Muscle layer of duodenum (tissue), 2 donors: ENCODE data around the gene CYB561.

ENCODE experiments used
- H3K27ac ChIP-seq: one replicate; pipeline ENCODE4 v1.7.0; 2013; ENCODE audit warnings: mild to moderate bottlenecking, low read length
- H3K27me3 ChIP-seq: one replicate; pipeline ENCODE4 v1.7.0; 2013; ENCODE audit warnings: low read depth, mild to moderate bottlenecking, control low read depth, low read length
- H3K36me3 ChIP-seq, 2 donors: one replicate each; pipeline ENCODE4 v1.7.0; 2013; ENCODE audit warnings: low read length in 2 of 2, control low read depth in 1 of 2, mild to moderate bottlenecking in 1 of 2; ENCODE audit not compliant: insufficient read depth in 2 of 2, control insufficient read depth in 1 of 2
- H3K4me1 ChIP-seq, 2 donors: one replicate each; pipeline ENCODE4 v1.7.0; 2013; ENCODE audit warnings: low read length in 2 of 2, mild to moderate bottlenecking in 2 of 2, control low read depth in 1 of 2, moderate library complexity in 1 of 2; ENCODE audit not compliant: insufficient read depth in 2 of 2, control insufficient read depth in 1 of 2
- H3K4me3 ChIP-seq, 2 donors: one replicate each; pipeline ENCODE4 v1.7.0; 2013; ENCODE audit warnings: low read length in 2 of 2, low read depth in 1 of 2, mild to moderate bottlenecking in 1 of 2
- H3K9me3 ChIP-seq, 2 donors: one replicate each; pipeline ENCODE4 v1.7.0; 2013; ENCODE audit warnings: low read length in 2 of 2, control low read depth in 1 of 2, mild to moderate bottlenecking in 1 of 2; ENCODE audit not compliant: control insufficient read depth in 1 of 2
- donor health status: healthy.

The CYB561 gene

GRCh38 chr17:63414222-63414621, 31.9 kb downstream of the CYB561 start:
- no peaks in the 10 kb centered on the region for H3K4me1 ChIP-seq
- no peak overlapping the region for H3K4me3 ChIP-seq
- H3K27me3 ChIP-seq, result no peaks in the 10 kb centered on the region
- no peak overlapping the region for H3K27ac ChIP-seq
- peaks cover 25 to 44% of the 10 kb centered on the region in 2 donors for H3K36me3 ChIP-seq
- no peaks in the 10 kb centered on the region for H3K9me3 ChIP-seq

- no peak overlapping the region for H3K4me3 ChIP-seq
- no peak overlapping the region for H3K27ac ChIP-seq
- H3K27me3 ChIP-seq, result no peaks in the 10 kb centered on the region
- H3K36me3 ChIP-seq, result peaks cover 25 to 41% of the 10 kb centered on the region in 2 donors
- no peaks in the 10 kb centered on the region for H3K9me3 ChIP-seq
- H3K4me1 ChIP-seq, result no peaks in the 10 kb centered on the region
Measured at GRCh38 chr17:63413128-63413527, 33.0 kb downstream of the CYB561 start.

- Histone ChIP-seq H3K27me3 (no peaks in the 10 kb centered on the region), H3K4me1 (no peaks in the 10 kb centered on the region), H3K36me3 (peaks cover 25 to 39% of the 10 kb centered on the region in 2 donors)
Measured at GRCh38 chr17:63412234-63412633, 33.9 kb downstream of the CYB561 start.

GRCh38 chr17:63407741-63408330, 38.3 kb downstream of the CYB561 start:
- H3K27me3 ChIP-seq, result no peaks in the 10 kb centered on the region
- peaks cover 0 to 6% of the 10 kb centered on the region in 2 donors for H3K4me1 ChIP-seq
- H3K27ac ChIP-seq, result no peak overlapping the region
- H3K36me3 ChIP-seq, result peaks cover 11 to 30% of the 10 kb centered on the region in 2 donors
- no peaks in the 10 kb centered on the region for H3K9me3 ChIP-seq
- H3K4me3 ChIP-seq, result no peak overlapping the region

More at GRCh38 chr17:63412234-63412633, 33.9 kb downstream of the CYB561 start:
- no peak overlapping the region for H3K4me3 ChIP-seq
- H3K9me3 ChIP-seq, result no peaks in the 10 kb centered on the region
- H3K27ac ChIP-seq, result no peak overlapping the region

- no peak overlapping the region for H3K4me3 ChIP-seq
- no peak overlapping the region for H3K27ac ChIP-seq
- no peaks in the 10 kb centered on the region for H3K9me3 ChIP-seq
- H3K4me1 ChIP-seq, result peaks cover 0 to 6% of the 10 kb centered on the region in 2 donors
- peaks cover 4 to 24% of the 10 kb centered on the region in 2 donors for H3K36me3 ChIP-seq
- H3K27me3 ChIP-seq, result no peaks in the 10 kb centered on the region
Measured at GRCh38 chr17:63406689-63407330, 39.3 kb downstream of the CYB561 start.

- H3K27me3 ChIP-seq, result no peaks in the 10 kb centered on the region
- H3K4me1 ChIP-seq, result peaks cover 0 to 6% of the 10 kb centered on the region in 2 donors
- no peak overlapping the region for H3K27ac ChIP-seq
- H3K36me3 ChIP-seq, result peaks cover 0 to 18% of the 10 kb centered on the region in 2 donors
- H3K9me3 ChIP-seq, result no peaks in the 10 kb centered on the region
- H3K4me3 ChIP-seq, result no peak overlapping the region
Measured at GRCh38 chr17:63405741-63406261, 40.3 kb downstream of the CYB561 start.

- H3K9me3 ChIP-seq, result no peaks in the 10 kb centered on the region
- H3K27me3 ChIP-seq, result no peaks in the 10 kb centered on the region
- H3K36me3 ChIP-seq, result peaks cover 0 to 18% of the 10 kb centered on the region in 2 donors
- no peak overlapping the region for H3K27ac ChIP-seq
- no peak overlapping the region for H3K4me3 ChIP-seq
- H3K4me1 ChIP-seq, result peaks cover 0 to 6% of the 10 kb centered on the region in 2 donors
Measured at GRCh38 chr17:63405020-63405419, 41.1 kb downstream of the CYB561 start.

GRCh38 chr17:63402431-63403212, 43.5 kb downstream of the CYB561 start:
- H3K27me3 ChIP-seq, result no peaks in the 10 kb centered on the region
- no peak overlapping the region for H3K4me3 ChIP-seq
- H3K4me1 ChIP-seq, result peaks cover 4 to 6% of the 10 kb centered on the region in 2 donors
- H3K9me3 ChIP-seq, result no peaks in the 10 kb centered on the region
- H3K36me3 ChIP-seq, result peaks cover 0 to 9% of the 10 kb centered on the region in 2 donors
- peak overlapping the region; percentile 11 for H3K27ac ChIP-seq

GRCh38 chr17:63399856-63400255, 46.2 kb downstream of the CYB561 start:
- Histone ChIP-seq H3K4me3 (no peak overlapping the region), H3K4me1 (peaks cover 0 to 4% of the 10 kb centered on the region in 2 donors), H3K36me3 (peaks cover 0 to 16% of the 10 kb centered on the region in 2 donors), H3K27me3 (no peaks in the 10 kb centered on the region), H3K27ac (peak overlapping the region; percentile 27), H3K9me3 (no peaks in the 10 kb centered on the region)

- H3K4me1 ChIP-seq, result peaks cover 0 to 4% of the 10 kb centered on the region in 2 donors
- H3K27ac ChIP-seq, result peak overlapping the region; percentile 27
- H3K9me3 ChIP-seq, result no peaks in the 10 kb centered on the region
- H3K36me3 ChIP-seq, result peaks cover 0 to 19% of the 10 kb centered on the region in 2 donors
- H3K27me3 ChIP-seq, result no peaks in the 10 kb centered on the region
- H3K4me3 ChIP-seq, result no peak overlapping the region
Measured at GRCh38 chr17:63399316-63399715, 46.8 kb downstream of the CYB561 start.

GRCh38 chr17:63398680-63399079, 47.4 kb downstream of the CYB561 start:
- Histone ChIP-seq H3K27ac (no peak overlapping the region), H3K4me1 (peaks cover 0 to 4% of the 10 kb centered on the region in 2 donors)

More at GRCh38 chr17:63398680-63399079, 47.4 kb downstream of the CYB561 start:
- Histone ChIP-seq H3K4me3 (no peak overlapping the region), H3K36me3 (peaks cover 0 to 19% of the 10 kb centered on the region in 2 donors), H3K27me3 (no peaks in the 10 kb centered on the region), H3K9me3 (no peaks in the 10 kb centered on the region)
